HL-60/S4 treated with retinoic acid at 250 ng/mL for 4 days and 3 days (cell line): Measurements from ENCODE around the gene ITGAD.

Experiments used
- in situ Hi-C: fragments of 300-500 bp; cut with MboI; formaldehyde crosslinking; loops from 2 replicates; pipeline ENCODE4 v1.7.0; 2022; ENCODE audit warnings: low sequenced_read_pairs

The ITGAD gene

DNA sequence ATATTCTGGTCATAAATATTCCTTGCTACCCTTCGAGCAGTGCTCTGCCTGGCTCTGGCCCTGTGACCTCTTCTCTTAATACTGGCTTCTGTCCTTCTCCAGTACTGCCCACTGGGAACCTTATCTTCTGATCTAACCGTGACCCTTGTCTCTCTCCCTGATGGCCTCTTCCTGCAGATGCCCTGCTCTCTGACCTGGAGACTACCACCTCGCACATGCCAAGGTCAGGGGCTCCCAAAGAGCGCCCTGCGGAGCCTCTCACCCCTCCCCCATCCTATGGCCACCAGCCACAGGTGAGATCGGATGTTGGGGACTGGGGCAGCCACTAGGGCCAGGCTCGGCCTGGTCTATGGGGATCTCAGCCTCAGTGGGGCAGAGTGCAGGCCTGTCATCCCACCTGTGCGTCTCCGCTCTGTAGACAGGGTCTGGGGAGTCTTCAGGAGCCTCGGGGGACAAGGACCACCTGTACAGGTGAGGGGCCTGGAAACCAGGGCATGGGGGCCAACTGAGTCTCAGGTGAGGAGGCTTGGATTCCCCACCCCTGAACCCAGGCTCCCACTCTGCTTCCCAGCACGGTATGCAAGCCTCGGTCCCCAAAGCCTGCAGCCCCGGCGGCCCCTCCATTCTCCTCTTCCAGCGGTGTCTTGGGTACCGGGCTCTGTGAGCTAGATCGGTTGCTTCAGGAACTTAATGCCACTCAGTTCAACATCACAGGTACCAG, 80.3 kb downstream of the ITGAD start:
- in situ Hi-C loops: no loop called here

DNA sequence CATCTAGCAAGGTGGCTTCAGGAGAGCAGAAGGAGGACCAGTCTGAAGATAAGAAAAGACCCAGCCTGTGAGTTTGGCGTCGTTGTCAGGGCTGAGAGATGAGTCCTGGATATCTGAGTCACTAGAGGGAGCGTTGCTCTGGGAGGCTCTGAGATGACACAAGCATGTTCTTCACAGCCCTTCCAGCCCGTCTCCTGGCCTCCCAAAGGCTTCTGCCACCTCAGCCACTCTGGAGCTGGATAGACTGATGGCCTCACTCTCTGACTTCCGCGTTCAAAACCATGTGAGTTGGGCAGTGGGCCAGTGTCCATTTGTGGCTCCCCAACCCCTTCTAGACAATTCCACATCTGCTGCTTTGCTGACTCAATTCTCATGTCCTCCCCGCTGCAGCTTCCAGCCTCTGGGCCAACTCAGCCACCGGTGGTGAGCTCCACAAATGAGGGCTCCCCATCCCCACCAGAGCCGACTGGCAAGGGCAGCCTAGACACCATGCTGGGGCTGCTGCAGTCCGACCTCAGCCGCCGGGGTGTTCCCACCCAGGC, 81.1 kb downstream of the ITGAD start:
- in situ Hi-C loops: no loop called here

DNA sequence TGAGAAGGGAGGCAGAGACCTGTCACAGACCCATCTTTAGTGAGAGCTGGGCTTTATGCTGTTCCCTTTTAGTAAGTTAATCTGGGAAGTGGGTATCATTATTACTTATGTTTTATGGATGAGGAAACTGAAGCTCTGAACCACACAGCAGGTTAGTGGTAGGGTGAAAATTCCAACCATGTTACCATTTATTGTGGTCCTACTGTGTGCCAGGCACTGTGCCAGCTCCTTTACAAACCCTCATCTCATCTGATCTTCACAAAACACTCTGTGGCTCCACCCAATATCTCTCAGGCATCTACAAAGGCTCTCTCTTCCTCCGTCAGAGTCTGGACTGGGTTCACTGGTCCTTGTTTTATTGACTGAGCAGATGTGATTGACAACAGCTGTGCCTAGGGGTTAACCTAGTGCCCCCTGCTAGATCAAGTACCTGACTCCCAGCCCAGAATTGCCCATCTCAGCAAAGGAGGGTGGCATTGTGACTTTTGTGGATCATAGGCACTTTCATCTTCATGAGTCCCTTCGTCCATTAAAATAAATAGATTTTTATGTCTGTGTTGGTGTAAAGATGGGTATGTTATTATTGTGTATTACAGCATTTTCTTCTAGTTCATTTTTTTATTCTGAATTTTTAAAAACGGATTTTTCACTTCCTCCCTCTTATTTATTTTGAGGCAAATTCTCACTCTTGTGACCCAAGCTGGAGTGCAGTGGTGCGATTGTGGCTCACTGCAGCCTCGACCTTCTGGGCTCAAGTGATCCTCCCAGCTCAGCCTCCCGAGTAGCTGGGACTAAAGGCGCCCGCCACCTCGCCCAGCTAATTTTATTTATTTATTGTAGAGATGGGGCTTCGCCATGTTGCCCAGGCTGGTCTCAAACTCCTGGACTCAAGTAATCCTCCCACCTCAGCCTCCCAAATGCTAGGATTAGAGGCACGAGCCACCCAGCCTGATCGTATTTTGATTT, 81.9 kb downstream of the ITGAD start:
- in situ Hi-C loops: no loop called here

DNA sequence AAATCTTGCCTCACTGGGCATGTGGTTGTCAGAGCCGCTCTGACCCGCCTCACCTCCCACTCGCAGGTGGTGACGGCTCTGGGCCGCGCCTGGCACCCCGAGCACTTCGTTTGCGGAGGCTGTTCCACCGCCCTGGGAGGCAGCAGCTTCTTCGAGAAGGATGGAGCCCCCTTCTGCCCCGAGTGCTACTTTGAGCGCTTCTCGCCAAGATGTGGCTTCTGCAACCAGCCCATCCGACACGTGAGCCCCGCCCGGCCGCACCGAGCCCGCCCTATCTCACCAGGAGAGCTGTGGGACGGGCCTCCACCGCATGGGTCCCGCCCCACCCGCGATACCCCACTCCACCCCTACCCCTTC, 82.8 kb downstream of the ITGAD start:
- in situ Hi-C loops: no loop called here
